CD4-positive, CD25-positive, alpha-beta regulatory T cell (primary cell): ENCODE data around the gene DZANK1. TPM values are rescaled to one million over a fixed set of nuclear protein-coding genes. Genes with fewer than 3 reads are reported as not detected.
"Not testable (repeated sequence)": the region's sequence is repeated elsewhere in the genome, so short reads cannot be mapped to it uniquely, and the experiment has no call there.

Experiments used
- ATAC-seq, 2 donors: fragments of 150-1000 bp; cut with Tn5 transposase; one replicate each; pipeline ENCODE4 v1.10.0; 2021; ENCODE audit warnings: low read depth in 2 of 2, moderate number of reproducible peaks in 2 of 2, moderate library complexity in 1 of 2
- DNase-seq, 3 donors: peaks; one replicate each; pipeline versions ENCODE4 v3.0.0 to v3.0.0-alpha.2; 2012 to 2022; ENCODE audit warnings: mixed read lengths in 1 of 3
- H3K27ac ChIP-seq: one replicate; pipeline ENCODE4 v1.7.0; 2013; ENCODE audit warnings: mild to moderate bottlenecking, low read length; ENCODE audit not compliant: insufficient read depth, poor library complexity, severe bottlenecking
- H3K27me3 ChIP-seq: one replicate; pipeline ENCODE4 v1.7.0; 2013; ENCODE audit warnings: low read length; ENCODE audit not compliant: control insufficient read depth, insufficient read depth
- H3K36me3 ChIP-seq: one replicate; pipeline ENCODE4 v1.7.0; 2013; ENCODE audit warnings: mild to moderate bottlenecking, low read length, moderate library complexity; ENCODE audit not compliant: control insufficient read depth, insufficient read depth
- H3K4me1 ChIP-seq: 2 replicates; pipeline ENCODE4 v1.7.0; 2013; ENCODE audit warnings: mild to moderate bottlenecking, low read length; ENCODE audit not compliant: insufficient read depth, control insufficient read depth, poor library complexity, severe bottlenecking
- H3K4me3 ChIP-seq: one replicate; pipeline ENCODE4 v1.7.0; 2013; ENCODE audit warnings: low read depth, mild to moderate bottlenecking, low read length, moderate library complexity
- H3K9me3 ChIP-seq, 2 experiments: 1 replicate in 1 of 2; 2 replicates in 1 of 2; pipeline ENCODE4 v1.7.0; 2013; ENCODE audit warnings: low read length in 2 of 2, mild to moderate bottlenecking in 1 of 2, moderate library complexity in 1 of 2; ENCODE audit not compliant: control insufficient read depth in 2 of 2
- H3K27ac Mint-ChIP-seq, 3 donors: one replicate each; pipeline ENCODE4 v1.8.0; 2020 to 2022; ENCODE audit warnings: mild to moderate bottlenecking in 3 of 3, mixed read lengths in 3 of 3, moderate library complexity in 2 of 3
- H3K27me3 Mint-ChIP-seq: one replicate; pipeline ENCODE4 v1.8.0; 2022; ENCODE audit warnings: mild to moderate bottlenecking, mixed read lengths
- H3K36me3 Mint-ChIP-seq: one replicate; pipeline ENCODE4 v1.8.0; 2020; ENCODE audit warnings: mixed read lengths
- H3K4me1 Mint-ChIP-seq, 4 donors: one replicate each; pipeline ENCODE4 v1.8.0; 2020 to 2022; ENCODE audit warnings: mixed read lengths in 4 of 4, mild to moderate bottlenecking in 1 of 4
- H3K4me3 Mint-ChIP-seq, 4 donors: one replicate each; pipeline ENCODE4 v1.8.0; 2020 to 2022; ENCODE audit warnings: mild to moderate bottlenecking in 4 of 4, mixed read lengths in 4 of 4, moderate library complexity in 3 of 4
- H3K9me3 Mint-ChIP-seq, 7 donors: one replicate each; pipeline ENCODE4 v1.8.0; 2020 to 2022; ENCODE audit warnings: mixed read lengths in 7 of 7, mild to moderate bottlenecking in 3 of 7, moderate library complexity in 2 of 7
- polyA plus RNA-seq, 4 donors: library from polyadenylated mRNA; unstranded; fragments of 300-500 nt; fragmentation: Illumina TruSeq; gene quantifications; one replicate each; pipeline ENCODE4 v1.2.3, GENCODE V29; 2021
- total RNA-seq: library from RNA; stranded (reverse); gene quantifications from one replicate; pipeline ENCODE4 v1.2.3, GENCODE V29; 2022

Gene DZANK1
- total and polyA plus RNA-seq, 5 donors from 2014 or later = 0.23 to 2.2 (median 0.83) TPM

DNA sequence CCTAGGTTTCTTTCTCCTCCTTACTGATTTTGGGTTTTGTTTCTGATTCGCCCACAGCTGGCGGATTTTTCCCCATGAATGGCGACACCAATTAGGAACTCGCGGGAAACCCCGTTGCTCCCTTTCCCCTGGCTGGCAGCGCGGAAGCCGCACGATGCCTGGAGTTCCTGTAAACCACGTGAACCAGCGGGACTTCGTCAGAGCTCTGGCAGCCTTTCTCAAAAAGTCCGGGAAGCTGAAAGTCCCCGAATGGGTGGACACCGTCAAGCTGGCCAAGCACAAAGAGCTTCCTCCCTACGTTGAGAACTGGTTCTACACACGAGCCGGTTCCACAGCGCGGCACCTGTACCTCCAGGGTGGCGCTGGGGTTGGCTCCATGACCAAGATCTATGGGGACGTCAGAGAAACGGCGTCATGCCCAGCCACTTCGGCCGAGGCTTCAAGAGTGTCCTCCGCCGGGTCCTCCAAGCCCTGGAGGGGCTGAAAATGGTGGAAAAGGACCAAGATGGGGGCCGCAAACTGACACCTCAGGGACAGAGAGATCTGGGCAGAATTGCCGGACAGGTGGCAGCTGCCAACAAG is 37.7 kb upstream of the DZANK1 start:
- Mint-ChIP-seq H3K9me3 (peaks cover 0 to 1% (median 0%) of the 10 kb centered on the region in 7 donors), H3K27ac (peak overlapping the region in 2 of 3 donors; percentile 15 to 73), H3K36me3 (peaks cover 6% of the 10 kb centered on the region), H3K4me1 (peaks cover 4 to 29% (median 20%) of the 10 kb centered on the region in 4 donors), H3K27me3 (peaks cover 6% of the 10 kb centered on the region), H3K4me3 (no peak overlapping the region)
- ATAC-seq (no peak), DNase-seq (no peak)
- Histone ChIP-seq H3K27me3 (no peaks in the 10 kb centered on the region), H3K27ac (no peak overlapping the region), H3K9me3 (no peaks in the 10 kb centered on the region), H3K36me3 (no peaks in the 10 kb centered on the region), H3K4me1 (peaks cover 23% of the 10 kb centered on the region), H3K4me3 (no peak overlapping the region)

DNA sequence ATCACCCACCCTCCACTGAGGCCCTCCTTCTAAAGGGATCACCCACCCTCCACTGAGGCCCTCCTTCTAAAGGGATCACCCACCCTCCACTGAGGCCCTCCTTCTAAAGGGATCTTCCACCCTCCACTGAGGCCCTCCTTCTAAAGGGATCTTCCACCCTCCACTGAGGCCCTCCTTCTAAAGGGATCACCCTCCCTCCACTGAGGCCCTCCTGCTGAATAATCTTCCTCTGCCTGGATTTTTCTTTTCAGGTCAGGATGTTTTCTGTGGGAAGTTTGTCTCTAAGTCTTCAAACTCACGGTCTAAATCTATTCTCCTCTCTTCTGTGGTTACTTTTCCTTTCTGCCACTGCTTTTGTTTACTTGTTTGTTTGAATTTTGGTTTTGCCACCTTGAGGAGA is 34.8 kb upstream of the DZANK1 start:
- H3K36me3 Mint-ChIP-seq, H3K27me3 ChIP-seq, H3K4me3 ChIP-seq, DNase-seq, H3K27ac ChIP-seq, H3K9me3 ChIP-seq, H3K9me3 Mint-ChIP-seq, H3K36me3 ChIP-seq, ATAC-seq, H3K27me3 Mint-ChIP-seq, H3K4me1 Mint-ChIP-seq: not testable (repeated sequence)
- Mint-ChIP-seq H3K27ac (peak overlapping the region in 2 of 3 donors; percentile 40 to 86), H3K4me3 (peak overlapping the region in 1 of 4 donors; percentile 22)
- H3K4me1 ChIP-seq = peaks cover 10% of the 10 kb centered on the region

DNA sequence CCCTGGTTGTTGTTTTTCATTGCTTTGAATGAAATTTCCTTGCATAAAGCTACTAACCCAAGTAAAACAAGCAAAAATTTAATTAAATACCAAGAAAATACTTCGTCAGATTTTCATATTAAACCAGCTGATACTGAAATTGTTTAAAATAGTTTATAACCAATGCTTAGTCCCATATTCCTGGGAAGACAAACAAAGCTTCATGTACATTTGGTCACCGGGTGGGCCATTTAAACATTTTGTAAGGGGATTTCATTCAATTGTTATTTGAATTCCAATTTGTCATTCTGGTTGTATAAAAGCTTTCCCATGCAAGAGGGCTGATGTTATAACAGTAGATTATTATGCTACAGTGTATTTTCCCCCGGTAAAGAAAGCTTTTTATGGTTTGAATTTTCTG is 30.8 kb upstream of the DZANK1 start:
- Histone ChIP-seq H3K9me3 (no peaks in the 10 kb centered on the region), H3K36me3 (peaks cover 8% of the 10 kb centered on the region), H3K4me1 (peaks cover 17% of the 10 kb centered on the region), H3K27ac (peak overlapping the region; percentile 74), H3K4me3 (peak overlapping the region; percentile 81), H3K27me3 (no peaks in the 10 kb centered on the region)
- peaks cover 11 to 18% (median 15%) of the 10 kb centered on the region in 4 donors for H3K4me1 Mint-ChIP-seq
- no peaks in the 10 kb centered on the region for H3K27me3 Mint-ChIP-seq
- peak overlapping the region; percentile 32 to 93 (median 92) for H3K27ac Mint-ChIP-seq
- ATAC-seq = no peak
- H3K36me3 Mint-ChIP-seq = peaks cover 16% of the 10 kb centered on the region
- peaks cover 0 to 1% (median 0%) of the 10 kb centered on the region in 7 donors for H3K9me3 Mint-ChIP-seq
- DNase-seq = no peak
- peak overlapping the region; percentile 93 to 97 (median 96) for H3K4me3 Mint-ChIP-seq

DNA sequence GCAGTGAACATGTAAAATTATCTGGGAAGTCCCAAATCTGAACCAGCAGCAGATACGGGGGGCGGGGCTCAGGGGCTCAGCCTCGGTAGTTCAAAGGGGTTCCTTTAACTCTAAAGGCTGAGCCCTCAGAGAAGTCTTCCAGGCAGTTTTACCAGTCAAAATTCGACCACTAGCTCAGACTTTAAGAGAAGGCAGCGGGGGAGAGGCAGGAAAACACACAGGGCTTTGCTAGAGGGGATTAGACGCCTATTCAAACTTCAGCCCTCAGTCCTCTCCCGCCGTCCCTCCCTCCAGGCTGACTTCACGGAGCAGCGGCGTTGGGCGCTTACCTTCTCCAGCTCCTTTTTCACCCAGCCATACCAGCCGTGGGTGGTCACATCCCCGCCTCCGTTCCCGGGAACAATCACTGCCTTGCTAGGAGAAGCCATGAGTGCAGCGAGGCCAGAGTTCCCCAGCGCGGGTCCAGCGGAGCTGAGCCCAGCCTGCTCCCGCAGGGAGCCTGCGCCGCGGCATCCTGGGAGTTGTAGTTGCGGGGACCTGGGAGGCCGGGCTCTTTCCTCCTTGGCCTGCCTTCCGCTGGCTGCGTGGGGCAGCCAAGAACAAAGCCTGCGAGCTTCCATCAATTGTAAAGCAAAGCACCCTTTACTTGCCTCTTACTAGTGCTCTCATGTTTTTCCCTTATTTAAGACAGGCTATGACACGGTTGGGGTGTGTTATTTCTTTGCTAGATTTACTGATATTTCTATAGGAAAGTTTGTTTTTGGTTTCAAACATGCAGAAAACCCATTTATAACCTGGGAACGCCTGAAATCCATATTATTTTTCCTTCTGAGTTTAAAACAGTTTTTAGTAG is 30.1 kb upstream of the DZANK1 start, which contains the start of gene RBBP9:
RBBP9 (minus strand) TSS at position 486 of the 853 bp plus-strand sequence; CDS start at position 428, 58 bp downstream.
- peak within 1 kb of the TSS; percentile 81 for H3K4me3 ChIP-seq
- Mint-ChIP-seq H3K4me3 (peak within 1 kb of the TSS; percentile 93 to 97 (median 96)), H3K27ac (peak within 1 kb of the TSS; percentile 32 to 93 (median 92)), H3K27me3 (no peaks in the 10 kb centered on the region), H3K36me3 (peaks cover 13% of the 10 kb centered on the region), H3K4me1 (peaks cover 11 to 18% (median 15%) of the 10 kb centered on the region in 4 donors), H3K9me3 (no peaks in the 10 kb centered on the region)
- H3K27ac ChIP-seq = peak within 1 kb of the TSS; percentile 74
- ATAC-seq (peak; percentile 97), DNase-seq (peak; percentile 57 to 84 (median 65))
- peaks cover 17% of the 10 kb centered on the region for H3K4me1 ChIP-seq
- H3K9me3 ChIP-seq = no peaks in the 10 kb centered on the region
- H3K27me3 ChIP-seq = no peaks in the 10 kb centered on the region
- peaks cover 12% of the 10 kb centered on the region for H3K36me3 ChIP-seq

DNA sequence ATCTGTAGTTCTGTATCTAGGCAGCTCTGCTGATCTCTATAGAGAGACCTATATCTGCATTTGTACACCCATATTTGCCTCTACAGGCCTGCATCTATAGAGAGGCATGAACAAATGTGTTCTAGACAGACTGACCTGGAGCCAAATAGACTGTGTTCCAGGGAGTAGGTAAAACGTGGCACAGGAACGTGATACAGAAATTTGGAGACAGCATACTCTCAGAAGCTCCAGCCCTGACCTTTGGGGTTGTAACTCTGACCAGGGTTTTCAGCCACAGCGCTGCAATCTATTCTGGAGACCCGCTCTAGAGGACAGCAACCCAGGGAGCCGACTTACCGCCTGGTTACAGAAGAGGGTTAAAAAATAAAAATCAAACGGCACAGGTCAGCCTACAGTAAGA is 29.2 kb upstream of the DZANK1 start:
- H3K9me3 ChIP-seq = no peaks in the 10 kb centered on the region
- no peaks in the 10 kb centered on the region for H3K27me3 ChIP-seq
- peaks cover 12 to 18% (median 16%) of the 10 kb centered on the region in 4 donors for H3K4me1 Mint-ChIP-seq
- H3K4me3 ChIP-seq = peak overlapping the region; percentile 81
- ATAC-seq (no peak), DNase-seq (no peak)
- H3K9me3 Mint-ChIP-seq = no peaks in the 10 kb centered on the region
- peaks cover 14% of the 10 kb centered on the region for H3K36me3 Mint-ChIP-seq
- H3K27ac ChIP-seq = no peak overlapping the region
- peaks cover 17% of the 10 kb centered on the region for H3K4me1 ChIP-seq
- peaks cover 12% of the 10 kb centered on the region for H3K36me3 ChIP-seq
- H3K4me3 Mint-ChIP-seq = peak overlapping the region; percentile 93 to 97 (median 96)
- no peaks in the 10 kb centered on the region for H3K27me3 Mint-ChIP-seq
- peak overlapping the region in 2 of 3 donors; percentile 92 to 93 for H3K27ac Mint-ChIP-seq

DNA sequence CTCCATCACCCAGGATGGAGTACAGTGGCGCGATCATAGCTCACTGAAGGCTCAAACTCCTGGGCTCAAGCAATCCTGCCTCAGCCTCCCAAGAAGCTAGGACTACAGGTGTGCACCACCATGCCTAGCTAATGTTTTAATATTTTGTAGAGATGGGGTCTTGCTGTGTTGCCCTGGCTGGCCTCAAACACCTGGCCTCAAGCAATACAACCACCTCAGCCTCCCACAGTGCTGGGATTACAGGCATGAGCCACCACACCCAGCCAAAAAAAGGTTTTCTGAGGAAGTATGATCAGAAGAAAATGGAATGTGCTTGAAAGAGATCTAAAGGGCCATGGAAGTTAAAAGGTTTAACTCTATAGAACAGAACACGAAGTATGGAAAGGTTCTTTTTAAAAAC is 21.5 kb upstream of the DZANK1 start:
- DNase-seq = no peak
- no peak for ATAC-seq
- Histone ChIP-seq H3K27ac (no peak overlapping the region), H3K27me3 (no peaks in the 10 kb centered on the region), H3K9me3 (no peaks in the 10 kb centered on the region), H3K4me3 (no peak overlapping the region), H3K36me3 (peaks cover 45% of the 10 kb centered on the region), H3K4me1 (no peaks in the 10 kb centered on the region)
- H3K4me1 Mint-ChIP-seq = peaks cover 0 to 7% (median 2%) of the 10 kb centered on the region in 4 donors
- no peak overlapping the region for H3K27ac Mint-ChIP-seq
- H3K27me3 Mint-ChIP-seq = no peaks in the 10 kb centered on the region
- no peaks in the 10 kb centered on the region for H3K9me3 Mint-ChIP-seq
- H3K4me3 Mint-ChIP-seq = no peak overlapping the region
- H3K36me3 Mint-ChIP-seq = peaks cover 34% of the 10 kb centered on the region

DNA sequence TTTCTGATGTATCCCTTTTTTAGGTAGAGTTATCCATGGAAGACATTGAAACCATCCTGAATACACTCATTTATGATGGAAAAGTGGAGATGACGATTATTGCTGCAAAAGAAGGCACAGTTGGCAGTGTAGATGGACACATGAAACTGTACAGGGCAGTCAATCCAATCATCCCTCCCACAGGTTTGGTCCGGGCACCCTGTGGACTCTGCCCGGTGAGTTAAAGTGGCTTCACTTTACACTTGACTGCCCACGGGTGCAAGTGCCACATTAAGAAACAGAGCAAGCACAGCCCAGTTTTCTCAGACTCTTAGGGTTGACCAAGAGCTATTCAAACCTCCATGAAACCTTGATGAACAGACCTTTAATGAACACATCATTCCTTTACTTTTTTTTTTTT is 14.8 kb upstream of the DZANK1 start:
- no peaks in the 10 kb centered on the region for H3K27me3 Mint-ChIP-seq
- Histone ChIP-seq H3K4me1 (no peaks in the 10 kb centered on the region), H3K4me3 (no peak overlapping the region), H3K9me3 (no peaks in the 10 kb centered on the region), H3K27ac (no peak overlapping the region), H3K36me3 (peaks cover 62% of the 10 kb centered on the region), H3K27me3 (no peaks in the 10 kb centered on the region)
- H3K9me3 Mint-ChIP-seq = no peaks in the 10 kb centered on the region
- H3K27ac Mint-ChIP-seq = peak overlapping the region in 1 of 3 donors; percentile 92
- H3K4me3 Mint-ChIP-seq = no peak overlapping the region
- ATAC-seq (no peak), DNase-seq (no peak)
- no peaks in the 10 kb centered on the region for H3K4me1 Mint-ChIP-seq
- peaks cover 30% of the 10 kb centered on the region for H3K36me3 Mint-ChIP-seq
